CD4-positive, alpha-beta T cell treated with Interleukin-15 for 4 hours (primary cell): ENCODE data around the gene DLEC1.
"Not testable (repeated sequence)": the region's sequence is repeated elsewhere in the genome, so short reads cannot be mapped to it uniquely, and the experiment has no call there.

ENCODE experiments used
- DNase-seq: peaks from one replicate; pipeline ENCODE4 v3.0.0-alpha.2; 2020; ENCODE audit warnings: low spot score

The DLEC1 gene

DNA sequence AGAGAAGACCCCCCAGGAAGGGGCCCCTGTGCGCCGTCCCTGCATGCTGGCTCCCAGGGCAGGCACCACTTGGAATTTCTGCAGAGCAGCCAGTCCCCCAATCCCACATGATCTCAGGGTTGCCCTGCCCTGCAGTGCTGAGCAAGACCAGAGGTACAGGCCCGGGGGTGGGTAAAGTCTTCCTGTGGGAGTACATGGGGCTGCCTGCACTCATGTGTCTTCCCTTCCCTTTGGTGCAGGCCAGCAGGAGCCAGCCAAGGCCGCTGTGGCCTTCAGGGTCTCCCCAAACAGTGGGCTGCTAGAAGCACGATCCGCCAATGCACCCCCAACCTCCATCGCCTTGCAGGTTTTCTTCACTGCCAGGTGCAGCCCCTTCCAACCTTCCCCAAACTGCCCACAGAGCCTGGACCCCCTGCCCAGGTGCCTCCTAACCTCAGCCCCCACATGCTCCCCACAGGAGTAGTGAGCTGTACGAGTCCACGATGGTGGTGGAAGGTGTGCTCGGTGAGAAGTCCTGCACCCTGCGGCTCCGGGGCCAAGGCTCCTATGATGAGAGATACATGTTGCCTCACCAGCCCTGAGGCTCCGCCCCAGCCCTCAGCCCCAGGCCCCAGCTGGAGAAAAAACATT lies 82.9 kb downstream of the DLEC1 start:
- no peak for DNase-seq

DNA sequence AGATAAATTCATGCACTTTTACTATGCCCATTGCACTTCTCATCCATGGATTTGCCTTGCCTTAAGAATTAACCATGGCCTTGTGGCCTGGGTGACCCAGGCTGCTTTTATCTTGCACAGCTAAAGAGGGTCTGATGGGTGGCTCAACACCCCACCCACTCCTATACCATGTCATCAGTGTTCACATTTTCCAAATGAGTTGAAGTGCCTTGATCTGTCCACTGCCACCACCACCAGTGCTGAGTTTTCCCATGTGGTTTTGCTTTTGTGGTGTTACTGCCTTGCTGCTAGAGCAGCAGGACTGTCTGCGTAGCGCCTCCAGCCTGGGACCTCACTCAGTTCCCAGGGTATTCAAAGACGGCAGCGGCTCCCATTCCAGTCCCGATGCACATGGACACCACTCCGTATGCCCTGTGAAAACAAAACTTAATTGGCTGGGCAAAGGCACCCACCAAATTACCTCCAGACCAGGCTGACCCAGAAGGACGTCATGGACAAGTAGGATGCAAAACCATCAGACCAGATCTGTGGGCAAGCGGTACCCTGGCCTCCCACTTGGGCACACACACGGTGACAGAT lies 83.8 kb downstream of the DLEC1 start:
- DNase-seq, result no peak

DNA sequence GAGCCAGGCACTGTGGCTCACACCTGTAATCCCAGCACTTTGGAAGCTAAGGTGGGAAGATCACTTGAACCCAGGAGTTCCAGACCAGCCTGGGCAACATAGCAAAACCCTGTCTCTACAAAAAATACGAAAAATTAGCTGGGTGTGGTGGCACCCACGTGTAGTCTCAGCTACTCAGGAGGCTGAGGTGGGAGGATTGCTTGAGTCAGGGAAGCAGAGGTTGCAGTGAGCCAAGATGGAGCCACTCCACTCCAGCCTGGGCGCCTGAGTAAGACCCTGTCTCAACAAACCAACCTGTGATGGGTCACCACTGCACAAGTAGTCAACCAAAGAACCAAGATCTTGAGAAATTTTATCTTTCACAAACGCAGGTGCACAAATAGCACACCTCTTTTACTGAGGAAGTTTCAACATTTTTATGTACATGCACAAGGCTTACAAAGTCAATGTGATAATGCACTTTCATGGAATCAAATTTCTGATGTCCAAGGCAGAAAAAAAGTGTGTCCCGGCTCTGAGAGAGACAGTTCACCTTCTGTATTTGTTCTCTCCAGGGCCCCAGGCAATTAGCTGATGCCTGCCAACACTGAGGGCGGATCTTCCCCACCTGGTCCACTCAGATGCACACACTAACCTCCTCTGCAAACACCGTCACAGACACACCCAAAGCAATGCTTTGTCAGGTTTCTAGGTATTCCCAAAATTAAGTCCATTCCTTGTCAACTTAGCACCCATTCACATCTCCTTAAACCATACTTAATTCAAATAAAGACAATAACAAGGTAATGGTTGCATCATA lies 85.5 kb downstream of the DLEC1 start:
- no peak for DNase-seq

DNA sequence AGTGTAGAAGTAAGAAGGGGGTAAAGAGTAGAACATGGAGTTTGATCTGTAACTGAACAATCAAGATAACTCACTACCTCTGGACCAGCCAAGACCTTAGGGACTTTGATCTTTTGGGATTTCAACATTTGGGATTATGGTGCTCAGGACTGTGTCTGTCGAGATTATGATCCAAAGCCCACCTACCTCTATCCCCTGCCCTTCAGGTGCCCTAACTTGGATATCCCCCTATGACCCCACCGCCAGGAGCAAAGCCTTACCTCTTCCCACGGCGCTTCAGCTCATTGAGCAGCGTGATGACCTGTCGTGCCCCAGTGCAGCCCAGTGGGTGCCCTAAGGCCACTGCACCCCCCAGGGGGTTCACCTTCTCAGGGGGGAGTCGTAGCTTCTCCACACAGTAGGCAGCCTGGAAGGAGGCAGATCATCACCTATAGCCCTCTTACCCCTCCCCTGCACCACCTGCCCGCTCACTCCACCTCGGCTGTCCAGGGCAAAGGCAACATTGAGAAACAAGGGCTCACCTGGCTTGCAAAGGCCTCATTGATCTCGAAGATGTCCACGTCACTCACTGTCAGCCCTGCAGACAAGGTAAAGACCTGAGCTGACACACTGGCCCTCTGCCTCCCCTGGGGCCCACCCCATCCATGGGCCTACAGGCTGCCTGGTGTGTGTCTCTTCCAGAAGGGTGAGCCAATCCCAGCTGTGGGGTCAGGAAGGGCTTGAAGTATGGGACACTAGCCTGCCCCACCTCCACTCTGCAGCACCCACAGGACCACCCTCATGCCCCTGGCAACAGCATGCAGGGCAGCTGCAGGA lies 86.5 kb downstream of the DLEC1 start:
- DNase-seq, result no peak

DNA sequence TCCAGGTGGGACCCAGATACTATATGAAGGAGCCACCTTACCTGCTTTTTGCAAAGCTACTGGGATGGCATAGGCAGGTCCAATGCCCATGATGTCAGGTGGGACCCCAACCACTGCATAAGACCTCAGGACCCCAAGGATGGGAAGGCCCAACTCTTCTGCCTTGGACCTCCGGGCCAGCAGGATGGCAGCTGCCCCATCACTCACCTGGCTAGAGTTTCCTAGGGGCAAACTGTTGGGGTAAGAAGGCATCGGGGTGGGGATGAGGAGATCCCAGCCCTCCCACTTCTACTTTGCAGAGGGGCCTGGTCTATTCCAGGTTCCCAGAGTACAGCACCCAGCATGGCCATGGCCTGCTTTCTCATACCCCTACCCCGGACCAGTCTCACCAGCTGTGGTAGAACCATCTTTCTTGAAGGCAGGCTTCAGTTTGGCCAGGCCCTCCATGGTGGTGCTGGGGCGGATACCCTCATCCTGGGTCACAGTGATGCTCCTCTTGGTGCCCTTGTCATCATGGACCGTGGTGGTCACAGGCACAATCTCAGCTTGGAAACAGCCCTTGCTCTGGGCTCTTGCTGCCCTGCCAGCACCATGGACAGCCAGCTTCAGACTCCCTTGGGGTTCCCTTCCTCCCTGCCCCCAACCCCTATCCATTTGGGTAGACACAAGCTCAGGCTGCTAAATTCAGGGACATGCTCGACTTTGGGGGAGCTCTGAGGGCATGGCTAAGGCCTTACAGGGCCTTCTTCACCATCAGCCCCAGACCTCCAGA lies 87.3 kb downstream of the DLEC1 start:
- no peak for DNase-seq

DNA sequence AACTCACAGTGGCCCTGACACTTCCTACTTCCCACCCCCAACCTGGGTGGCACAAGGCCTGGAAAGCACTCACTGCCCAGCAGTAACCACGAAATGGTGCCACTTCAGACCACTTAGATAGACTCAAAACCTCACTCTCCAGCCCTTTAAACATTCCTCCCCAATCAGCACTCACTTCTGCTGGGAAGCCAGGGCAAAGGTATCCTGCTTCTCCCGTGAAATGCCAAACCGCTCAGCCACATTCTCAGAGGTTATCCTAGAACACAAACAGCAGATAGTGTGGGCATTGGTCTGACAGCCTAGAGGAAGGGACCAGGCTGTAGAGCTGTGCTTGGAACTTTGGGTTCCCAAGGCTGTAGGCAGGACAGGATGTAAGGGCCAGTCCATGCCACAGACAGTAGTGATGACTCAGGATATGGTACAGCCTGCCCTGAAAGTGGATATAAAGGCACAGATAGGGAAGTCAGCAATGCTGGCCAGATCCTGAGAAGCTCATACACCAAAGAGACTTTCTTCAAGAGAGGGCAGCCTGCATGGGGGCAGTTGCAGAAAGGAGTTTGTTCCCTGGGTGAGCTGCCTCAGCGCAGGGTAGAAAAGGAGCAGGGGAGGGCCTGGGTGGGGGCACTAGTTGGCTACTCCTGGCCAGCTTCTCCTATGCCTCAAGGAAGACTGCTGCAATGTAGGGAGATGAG lies 88.7 kb downstream of the DLEC1 start:
- no peak for DNase-seq

DNA sequence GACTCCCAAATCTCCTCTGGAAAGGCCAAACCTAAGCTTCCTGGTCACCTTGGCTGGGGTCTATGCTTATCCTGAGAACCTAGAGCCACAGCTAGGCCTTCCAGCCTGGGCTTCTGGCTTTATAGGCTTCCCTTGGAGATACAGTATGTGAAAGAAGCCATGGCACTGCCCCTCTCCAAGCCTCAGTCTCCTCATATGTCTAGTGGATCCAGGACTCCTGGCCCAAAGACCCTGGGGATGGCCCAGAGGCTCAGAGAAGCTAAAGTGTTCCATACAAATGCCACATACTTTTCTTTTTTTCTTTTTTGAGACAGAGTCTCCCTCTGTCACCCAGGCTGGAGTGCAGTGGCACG lies 89.3 kb downstream of the DLEC1 start:
- no peak for DNase-seq

DNA sequence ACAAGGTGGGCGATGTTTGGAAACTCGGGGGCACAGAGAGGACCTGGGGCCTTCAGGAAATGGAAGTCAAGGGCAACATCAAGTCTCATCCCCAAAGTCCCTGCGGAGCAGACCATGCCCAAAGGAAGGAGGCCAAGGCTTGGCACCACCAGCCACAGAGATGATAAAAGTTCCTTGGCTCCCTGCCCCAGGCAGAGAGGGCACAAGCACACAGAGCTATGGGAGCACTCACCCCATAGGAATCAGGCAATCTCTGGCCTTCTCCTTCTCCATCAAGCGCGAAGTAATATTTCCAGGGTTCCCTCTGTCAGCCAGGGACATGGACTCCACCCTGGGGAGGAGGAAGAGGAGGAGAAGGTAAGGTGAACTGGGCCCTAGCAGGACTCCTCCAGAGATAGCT lies 90.0 kb downstream of the DLEC1 start:
- DNase-seq, result no peak

DNA sequence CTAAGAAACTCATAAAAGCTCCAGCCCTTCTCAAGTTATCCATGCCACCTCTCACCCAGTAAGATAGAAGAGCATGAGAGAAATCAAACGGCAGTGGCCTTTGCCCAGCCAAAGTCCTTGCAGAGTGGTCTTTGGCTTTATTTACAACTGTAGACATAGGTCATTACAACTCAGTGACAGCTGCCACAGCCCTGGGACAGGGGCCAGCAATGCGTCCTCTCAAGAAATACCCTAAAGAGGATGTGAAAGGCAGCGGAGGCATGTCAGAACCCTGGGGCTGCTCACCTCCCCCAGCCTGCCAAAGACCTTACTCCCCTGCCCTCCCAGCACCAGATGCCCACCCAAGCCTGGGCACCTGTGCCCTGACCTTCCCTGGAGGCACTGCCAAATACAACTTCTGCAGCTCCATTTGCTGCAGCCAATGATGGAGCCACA lies 91.6 kb downstream of the DLEC1 start:
- DNase-seq, result no peak

DNA sequence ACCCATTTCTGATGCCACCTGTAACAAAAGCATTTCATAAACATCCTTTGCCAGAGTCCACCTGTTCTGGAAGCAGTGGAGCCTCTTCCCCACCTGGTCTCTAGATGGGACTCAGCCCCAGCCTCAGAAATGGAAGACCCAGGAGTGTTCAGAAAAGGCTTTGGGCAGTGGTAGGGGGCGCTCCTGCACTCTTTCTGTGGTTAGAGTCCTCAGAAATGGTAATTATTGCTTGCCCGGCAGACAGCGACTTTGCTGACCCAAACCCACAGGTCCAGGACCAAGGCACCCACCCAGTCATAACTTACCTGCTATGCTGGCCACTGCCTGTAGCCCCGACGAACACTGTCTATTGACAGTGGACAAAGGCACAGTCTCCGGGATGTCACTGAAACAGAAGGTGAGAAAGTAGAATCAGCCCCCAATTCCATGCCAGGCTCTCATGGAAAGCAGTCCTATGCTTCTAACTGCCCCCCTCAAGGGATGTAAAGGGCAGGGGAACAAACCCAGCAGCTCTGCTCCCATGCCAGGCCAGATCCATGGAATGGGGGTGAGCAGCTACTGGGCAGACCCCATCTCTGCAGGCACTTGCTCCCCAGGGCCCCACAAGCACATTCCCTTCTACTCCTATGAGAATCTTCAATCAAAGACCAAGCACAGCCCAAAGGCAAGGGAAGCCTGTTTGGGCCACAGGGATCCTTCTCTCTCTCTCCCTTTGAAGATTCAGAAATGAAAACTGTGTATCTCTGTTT lies 92.8 kb downstream of the DLEC1 start:
- DNase-seq, result no peak

DNA sequence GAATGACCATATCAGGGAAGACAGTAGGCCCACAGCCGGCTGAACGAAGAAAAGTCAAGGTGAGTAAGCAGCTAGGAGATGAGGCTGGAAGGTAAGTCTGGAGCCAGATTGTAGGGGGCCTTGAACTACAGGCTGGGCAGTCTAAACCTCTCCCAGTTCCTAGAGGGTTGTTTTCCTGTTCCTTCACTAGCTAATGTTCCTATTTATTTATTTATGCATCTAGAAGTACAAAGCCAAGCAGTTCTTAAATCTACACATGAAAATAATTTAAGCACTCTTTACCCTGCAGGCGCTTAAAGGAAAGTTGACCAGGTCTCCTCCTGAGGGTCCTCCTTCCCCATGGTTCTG lies 94.2 kb downstream of the DLEC1 start:
- no peak for DNase-seq

DNA sequence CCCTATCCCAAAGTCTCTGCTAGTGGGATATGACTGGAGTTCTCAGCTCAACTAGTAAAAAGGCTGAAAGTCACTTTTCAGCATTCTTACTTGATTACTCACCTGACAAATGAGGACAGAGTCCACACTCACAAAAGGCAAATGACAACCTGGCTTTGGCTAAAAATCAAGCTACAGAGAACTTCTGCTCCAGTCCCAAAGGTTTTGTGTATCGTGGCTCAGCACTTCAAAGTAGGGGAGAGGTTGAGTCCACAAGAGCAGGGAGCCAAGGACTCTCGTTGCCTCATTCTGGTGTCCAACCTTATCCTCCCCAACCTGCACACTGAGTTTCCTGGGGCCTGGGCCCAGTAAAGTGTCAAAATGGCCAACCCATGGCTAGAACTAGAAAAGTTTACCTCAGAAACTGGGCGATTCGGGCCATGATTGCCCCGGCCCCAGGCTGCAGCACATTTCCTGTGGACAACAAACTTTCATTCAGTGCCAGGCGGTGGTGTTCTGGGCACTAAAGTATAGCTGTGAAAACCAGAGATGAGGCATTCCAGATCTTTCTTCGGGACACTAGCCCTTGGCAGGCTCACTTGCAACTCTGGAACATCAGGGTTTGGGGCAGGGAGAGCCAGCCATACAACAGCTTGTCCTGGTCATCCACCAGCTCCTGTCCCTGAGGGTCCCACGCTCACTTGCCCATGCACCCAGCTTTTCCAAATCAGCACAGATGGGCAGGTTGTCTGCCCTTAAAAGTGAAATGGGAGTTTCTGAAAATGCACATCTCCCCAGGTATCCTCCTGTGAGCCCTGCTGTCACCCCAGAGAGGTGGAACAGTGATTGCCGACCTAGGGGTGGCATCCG lies 94.8 kb downstream of the DLEC1 start:
- DNase-seq, result no peak

DNA sequence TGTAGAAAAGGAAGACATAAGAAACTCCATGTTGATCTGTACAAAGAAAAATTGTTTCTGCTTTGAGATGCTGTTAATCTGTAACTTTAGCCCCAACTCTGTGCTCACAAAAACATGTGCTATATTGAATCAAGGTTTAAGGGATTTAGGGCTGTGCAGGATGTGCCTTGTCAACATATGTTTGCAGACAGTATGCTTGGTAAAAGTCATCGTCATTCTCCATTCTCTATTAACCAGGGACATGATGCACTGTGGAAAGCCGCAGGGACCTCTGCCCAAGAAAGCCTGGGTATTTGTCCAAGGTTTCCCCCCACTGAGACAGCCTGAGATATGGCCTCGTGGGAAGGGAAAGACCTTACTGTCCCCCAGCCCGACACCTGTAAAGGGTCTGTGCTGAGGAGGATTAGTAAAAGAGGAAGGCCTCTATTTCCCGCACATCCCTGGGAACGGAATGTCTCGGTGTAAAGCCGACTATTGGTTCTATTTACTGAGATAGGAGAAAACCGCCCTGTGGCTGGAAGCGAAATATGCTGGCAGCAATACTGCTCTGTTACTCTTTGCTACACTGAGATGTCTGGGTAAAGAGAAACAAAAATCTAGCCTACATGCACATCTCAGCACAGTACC lies 95.6 kb downstream of the DLEC1 start:
- DNase-seq, result not testable (repeated sequence)

DNA sequence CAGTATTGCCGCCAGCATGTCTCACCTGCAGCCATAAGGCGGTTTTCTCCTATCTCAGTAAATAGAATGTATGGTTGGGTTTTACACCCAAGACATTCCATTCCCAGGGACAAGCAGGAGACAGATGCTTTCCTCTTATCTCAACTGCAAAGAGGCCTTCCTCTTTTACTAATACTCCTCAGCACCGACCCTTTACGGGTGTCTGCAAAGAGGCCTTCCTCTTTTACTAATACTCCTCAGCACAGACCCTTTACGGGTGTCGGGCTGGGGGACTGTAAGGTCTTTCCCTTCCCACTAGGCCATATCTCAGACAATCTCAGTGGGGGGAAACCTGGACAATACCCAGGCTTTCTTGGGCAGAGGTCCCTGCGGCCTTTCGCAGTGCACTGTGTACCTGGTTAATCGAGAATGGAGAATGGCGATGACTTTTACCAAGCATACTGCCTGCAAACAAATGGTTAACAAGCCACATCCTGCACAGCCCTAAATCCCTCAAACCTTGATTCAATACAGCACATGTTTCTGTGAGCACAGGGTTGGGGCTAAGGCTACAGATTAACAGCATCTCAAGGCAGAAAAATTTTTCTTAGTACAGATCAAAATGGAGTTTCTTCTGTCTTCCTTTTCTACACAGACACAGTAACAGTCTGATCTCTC lies 96.7 kb downstream of the DLEC1 start:
- peak; percentile 23 for DNase-seq

DNA sequence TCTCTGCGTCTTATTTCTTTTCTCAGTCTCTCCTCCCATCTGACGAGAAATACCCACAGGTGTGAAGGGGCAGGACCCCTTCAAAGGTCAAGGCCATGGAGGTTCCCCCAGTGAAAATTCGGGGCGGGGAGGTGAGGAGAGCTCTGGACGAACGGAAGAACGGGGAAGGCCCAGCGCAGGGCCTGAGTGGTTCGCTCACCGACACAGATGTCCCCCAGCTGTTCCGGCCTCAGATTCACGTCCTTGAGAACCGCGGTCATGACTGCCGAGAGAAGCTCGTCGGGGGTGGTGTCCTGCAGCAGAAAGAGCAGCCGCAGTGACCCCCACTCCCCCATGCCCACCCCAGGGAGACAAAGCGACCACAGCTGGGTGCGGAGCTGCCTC lies 97.4 kb downstream of the DLEC1 start:
- DNase-seq, result no peak

DNA sequence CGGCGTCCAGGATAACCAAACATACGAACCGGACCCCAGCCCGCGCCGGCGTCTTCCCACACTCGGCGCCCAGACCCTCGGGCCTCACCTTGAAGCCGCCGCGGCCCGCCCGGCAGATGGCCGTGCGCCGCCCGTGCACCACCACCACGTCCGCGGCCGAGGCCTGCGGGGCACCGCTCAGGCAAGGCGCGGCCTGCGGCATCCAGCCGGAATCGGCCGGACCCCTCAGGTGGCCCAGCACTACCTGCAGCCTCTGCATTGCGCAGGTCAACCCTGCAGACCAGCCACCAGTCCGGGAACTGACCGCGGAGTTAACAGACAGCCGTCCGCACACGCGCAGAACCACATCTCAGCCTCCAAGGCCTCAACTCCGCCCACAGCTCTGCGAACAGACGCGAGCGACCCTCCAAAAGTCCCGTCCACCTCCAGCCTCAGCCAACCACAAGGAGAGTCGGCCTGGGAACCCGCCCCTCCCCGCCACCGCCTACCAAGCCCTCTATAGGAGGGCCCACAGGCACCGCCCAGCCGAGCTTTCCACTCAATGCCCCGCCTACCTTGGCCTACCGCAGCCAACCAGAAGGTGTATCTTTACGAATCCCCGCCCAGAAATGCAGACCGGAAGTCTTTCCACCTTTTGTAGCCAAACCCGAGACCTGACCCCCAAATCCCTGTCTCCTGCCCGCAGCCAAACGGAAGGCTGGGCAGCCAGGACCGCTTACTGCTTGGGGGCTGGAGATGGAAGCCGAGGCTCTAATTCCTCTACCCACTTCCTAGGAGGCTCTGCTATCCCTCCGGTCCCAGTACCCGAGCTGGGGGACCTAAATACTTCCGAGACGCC lies 98.0 kb downstream of the DLEC1 start, which contains the start of gene ACAA1:
TSS of gene ACAA1 (minus strand) at position 351 of the 838 bp plus-strand sequence. CDS start at position 259, 92 bp downstream.
- DNase-seq, result peak; percentile 97

DNA sequence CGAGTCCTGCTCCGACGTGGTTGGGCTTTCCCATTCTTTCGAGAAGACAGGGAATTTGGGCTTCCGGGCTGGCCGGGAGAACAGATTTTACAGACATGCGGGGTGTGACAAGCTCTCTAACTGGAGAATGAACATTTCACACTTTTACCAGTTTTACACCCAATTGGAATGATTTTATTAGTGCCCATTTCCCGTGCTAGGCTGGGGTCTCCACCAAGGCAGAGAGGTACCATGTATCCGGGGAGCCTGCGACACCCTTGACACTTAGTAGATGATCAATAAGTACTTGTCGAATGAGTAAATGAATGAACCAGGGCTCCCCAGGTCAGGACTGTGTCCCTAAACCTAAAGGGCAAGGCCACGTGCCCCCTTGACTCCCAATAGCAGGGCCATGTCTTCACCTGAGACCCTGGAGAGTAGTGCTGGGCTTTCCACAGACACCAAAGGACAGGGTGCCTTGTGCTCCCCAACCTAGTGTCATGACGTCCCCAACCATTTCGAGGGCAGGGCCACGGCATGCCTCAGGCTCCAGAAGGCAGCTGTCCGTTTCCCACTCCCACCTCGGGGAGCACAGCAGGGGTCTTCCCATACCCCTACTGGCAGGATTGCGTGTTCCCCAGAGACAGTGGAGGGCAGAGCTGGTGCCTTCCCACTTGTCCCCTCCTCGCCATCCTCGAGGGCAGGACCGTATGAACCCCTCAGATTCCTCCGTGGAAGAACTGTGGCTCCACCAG lies 98.8 kb downstream of the DLEC1 start:
- DNase-seq, result no peak
